NAMALWA (cell line): ENCODE results near the gene DPP4.

Source experiments
- DNase-seq: peaks from one replicate; pipeline ENCODE4 v3.0.0-alpha.2; 2015; ENCODE audit warnings: low spot score

The DPP4 gene

GRCh38 chr2:162073888-162074631 is at the start of gene DPP4:
Gene DPP4, minus strand, starts transcription at chr2:162074215. Its CDS starts 234 bp downstream, at chr2:162073981.
- no peak for DNase-seq

GRCh38 chr2:162118166-162119031 is 44.4 kb upstream of the DPP4 start:
- no peak for DNase-seq

- DNase-seq, result no peak
Observed at GRCh38 chr2:162116352-162116751, 42.3 kb upstream of the DPP4 start.

GRCh38 chr2:162115076-162115475 is 41.1 kb upstream of the DPP4 start:
- no peak for DNase-seq

GRCh38 chr2:162114271-162114670 is 40.3 kb upstream of the DPP4 start:
- no peak for DNase-seq

- no peak for DNase-seq
Observed at GRCh38 chr2:162113776-162114168, 39.8 kb upstream of the DPP4 start.

- no peak for DNase-seq
Observed at GRCh38 chr2:162113088-162113775, 39.2 kb upstream of the DPP4 start.

- DNase-seq, result no peak
Observed at GRCh38 chr2:162111958-162112850, 38.2 kb upstream of the DPP4 start.

GRCh38 chr2:162107361-162107901 is 33.4 kb upstream of the DPP4 start:
- no peak for DNase-seq

GRCh38 chr2:162106746-162107145 is 32.7 kb upstream of the DPP4 start:
- no peak for DNase-seq

GRCh38 chr2:162106146-162106551 is 32.1 kb upstream of the DPP4 start:
- DNase-seq, result no peak

- DNase-seq, result no peak
Observed at GRCh38 chr2:162103443-162104009, 29.5 kb upstream of the DPP4 start.

- DNase-seq, result no peak
Observed at GRCh38 chr2:162100579-162100978, 26.6 kb upstream of the DPP4 start.

- DNase-seq, result no peak
Observed at GRCh38 chr2:162099836-162100235, 25.8 kb upstream of the DPP4 start.

GRCh38 chr2:162092658-162093556 is 18.9 kb upstream of the DPP4 start:
- no peak for DNase-seq

GRCh38 chr2:162092008-162092390 is 18.0 kb upstream of the DPP4 start:
- no peak for DNase-seq

- no peak for DNase-seq
Observed at GRCh38 chr2:162091325-162092007, 17.5 kb upstream of the DPP4 start.

- DNase-seq, result no peak
Observed at GRCh38 chr2:162090109-162090508, 16.1 kb upstream of the DPP4 start.

- DNase-seq, result no peak
Observed at GRCh38 chr2:162086904-162087303, 12.9 kb upstream of the DPP4 start.
